Stimulated activated CD8-positive, alpha-beta memory T cell treated with anti-CD3 and anti-CD28 coated beads, Interleukin-4, amount 100 ng/mL, for 4 hours (primary cell): ENCODE measurements around the gene LGR4.
"Not testable (repeated sequence)": the region's sequence is repeated elsewhere in the genome, so short reads cannot be mapped to it uniquely, and the experiment has no call there.

Experiments
- DNase-seq, 2 donors: peaks; one replicate each; pipeline ENCODE4 v3.0.0-alpha.2; 2020; ENCODE audit warnings: low read depth in 2 of 2, low spot score in 1 of 2

The LGR4 gene

GRCh38 chr11:27353593-27354358, 118.8 kb downstream of the LGR4 start:
- DNase-seq, result no peak

- no peak for DNase-seq
These were observed 119.8 kb downstream of the LGR4 start for GRCh38 chr11:27352781-27353180.

GRCh38 chr11:27350511-27350910, 122.1 kb downstream of the LGR4 start:
- no peak for DNase-seq

GRCh38 chr11:27349919-27350318, 122.7 kb downstream of the LGR4 start:
- no peak for DNase-seq

GRCh38 chr11:27348340-27348873, 124.2 kb downstream of the LGR4 start:
- DNase-seq, result no peak

GRCh38 chr11:27347359-27348339, 124.9 kb downstream of the LGR4 start:
- no peak for DNase-seq

- DNase-seq, result no peak
These were observed 132.6 kb downstream of the LGR4 start for GRCh38 chr11:27339941-27340340.

- DNase-seq, result not testable (repeated sequence)
These were observed 137.8 kb downstream of the LGR4 start for GRCh38 chr11:27334764-27335163.

- no peak for DNase-seq
These were observed 140.6 kb downstream of the LGR4 start for GRCh38 chr11:27331981-27332380.

GRCh38 chr11:27330633-27331270, 141.8 kb downstream of the LGR4 start:
- DNase-seq, result no peak

GRCh38 chr11:27329867-27330632, 142.5 kb downstream of the LGR4 start:
- DNase-seq, result no peak

- DNase-seq, result no peak
These were observed 144.0 kb downstream of the LGR4 start for GRCh38 chr11:27328614-27329013.

- DNase-seq, result not testable (repeated sequence)
These were observed 145.5 kb downstream of the LGR4 start for GRCh38 chr11:27327064-27327463.

GRCh38 chr11:27322196-27322595, 150.4 kb downstream of the LGR4 start:
- not testable (repeated sequence) for DNase-seq

GRCh38 chr11:27321340-27321739, 151.2 kb downstream of the LGR4 start:
- DNase-seq, result not testable (repeated sequence)

GRCh38 chr11:27319072-27319471, 153.5 kb downstream of the LGR4 start:
- no peak for DNase-seq

- DNase-seq, result no peak
These were observed 154.8 kb downstream of the LGR4 start for GRCh38 chr11:27317751-27318150.
